ENCODE measurements around the gene TLR4.

TLR4 gene

DNA sequence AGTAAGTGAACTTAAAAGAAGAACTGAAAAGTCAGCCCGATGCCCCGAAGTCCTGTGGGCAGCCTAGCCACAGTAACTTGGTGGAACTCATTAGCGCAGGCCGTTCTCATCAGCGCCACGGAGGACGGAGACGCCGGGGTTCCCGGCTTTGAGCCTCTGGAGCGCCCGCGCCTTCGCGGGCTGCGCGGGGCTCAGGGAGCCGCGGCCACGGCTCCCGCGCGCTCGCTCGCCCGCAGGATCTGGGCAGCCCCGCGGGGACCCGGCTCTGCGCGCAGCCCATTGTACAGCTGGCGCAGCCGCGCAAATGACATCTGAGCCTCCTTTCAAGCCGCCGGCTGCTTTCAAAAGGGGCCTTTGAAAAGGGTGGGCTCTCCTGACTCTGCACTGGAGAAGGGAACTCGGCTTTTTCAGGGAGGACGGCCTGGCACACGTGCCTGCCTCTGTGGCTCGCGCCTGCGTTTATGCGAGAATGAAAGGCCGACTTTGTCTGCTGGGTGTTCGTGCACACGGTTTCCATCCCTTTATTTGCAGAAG is 40.7 kb downstream of the TLR4 start:
- peak; percentile 13 for DNase-seq (ENCODE audit: extremely low spot score)
- ChIA-PET POLR2A (no interaction called here), CTCF (no interaction called here)
- TF ChIP-seq, protein P1, sequence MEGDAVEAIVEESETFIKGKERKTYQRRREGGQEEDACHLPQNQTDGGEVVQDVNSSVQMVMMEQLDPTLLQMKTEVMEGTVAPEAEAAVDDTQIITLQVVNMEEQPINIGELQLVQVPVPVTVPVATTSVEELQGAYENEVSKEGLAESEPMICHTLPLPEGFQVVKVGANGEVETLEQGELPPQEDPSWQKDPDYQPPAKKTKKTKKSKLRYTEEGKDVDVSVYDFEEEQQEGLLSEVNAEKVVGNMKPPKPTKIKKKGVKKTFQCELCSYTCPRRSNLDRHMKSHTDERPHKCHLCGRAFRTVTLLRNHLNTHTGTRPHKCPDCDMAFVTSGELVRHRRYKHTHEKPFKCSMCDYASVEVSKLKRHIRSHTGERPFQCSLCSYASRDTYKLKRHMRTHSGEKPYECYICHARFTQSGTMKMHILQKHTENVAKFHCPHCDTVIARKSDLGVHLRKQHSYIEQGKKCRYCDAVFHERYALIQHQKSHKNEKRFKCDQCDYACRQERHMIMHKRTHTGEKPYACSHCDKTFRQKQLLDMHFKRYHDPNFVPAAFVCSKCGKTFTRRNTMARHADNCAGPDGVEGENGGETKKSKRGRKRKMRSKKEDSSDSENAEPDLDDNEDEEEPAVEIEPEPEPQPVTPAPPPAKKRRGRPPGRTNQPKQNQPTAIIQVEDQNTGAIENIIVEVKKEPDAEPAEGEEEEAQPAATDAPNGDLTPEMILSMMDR (IDR thresholded peaks at IDR 0.05; ENCODE audit: control extremely low read depth, extremely low read depth, low read depth, missing control alignments) = no peak

DNA sequence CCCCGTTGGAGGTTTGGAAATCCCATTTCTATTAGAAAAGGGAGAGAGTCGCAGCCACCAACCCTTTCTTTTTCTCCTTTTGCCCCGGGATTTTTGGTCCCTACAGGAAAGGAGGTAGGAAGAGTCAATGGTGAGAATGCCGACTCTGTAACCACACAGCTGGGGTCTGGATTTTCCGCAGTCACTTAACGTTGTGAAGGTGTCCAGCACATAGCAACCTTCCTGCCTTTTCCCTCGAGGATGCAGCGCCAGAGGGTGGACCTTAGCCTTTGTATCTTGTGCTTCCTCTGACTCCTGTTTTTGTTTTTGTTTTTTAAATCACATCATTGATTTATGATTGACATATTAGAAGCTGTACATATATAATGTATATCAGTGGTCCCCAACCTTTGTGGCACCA is 41.4 kb downstream of the TLR4 start:
- CTCF ChIA-PET = interaction anchor here (1.6 to 1.8 kb wide), 2 partner anchors 10 to 20 kb away, joined by 3 to 4 read pairs; no protein-coding TSS in a partner anchor
- TF ChIP-seq, protein P1 (IDR thresholded peaks at IDR 0.05; ENCODE audit: control extremely low read depth, extremely low read depth, low read depth, missing control alignments) = no peak
- no peak for DNase-seq (ENCODE audit: extremely low spot score)
- POLR2A ChIA-PET = no interaction called here

GRCh38 chr9:117746263-117746662 is 42.1 kb downstream of the TLR4 start:
- CTCF ChIA-PET = interaction anchor here (0.8 to 1.8 kb wide), 3 partner anchors 9 to 24 kb away, joined by 3 to 4 read pairs (median 3); no protein-coding TSS in a partner anchor
- DNase-seq (ENCODE audit: extremely low spot score) = no peak
- POLR2A ChIA-PET = no interaction called here

DNA sequence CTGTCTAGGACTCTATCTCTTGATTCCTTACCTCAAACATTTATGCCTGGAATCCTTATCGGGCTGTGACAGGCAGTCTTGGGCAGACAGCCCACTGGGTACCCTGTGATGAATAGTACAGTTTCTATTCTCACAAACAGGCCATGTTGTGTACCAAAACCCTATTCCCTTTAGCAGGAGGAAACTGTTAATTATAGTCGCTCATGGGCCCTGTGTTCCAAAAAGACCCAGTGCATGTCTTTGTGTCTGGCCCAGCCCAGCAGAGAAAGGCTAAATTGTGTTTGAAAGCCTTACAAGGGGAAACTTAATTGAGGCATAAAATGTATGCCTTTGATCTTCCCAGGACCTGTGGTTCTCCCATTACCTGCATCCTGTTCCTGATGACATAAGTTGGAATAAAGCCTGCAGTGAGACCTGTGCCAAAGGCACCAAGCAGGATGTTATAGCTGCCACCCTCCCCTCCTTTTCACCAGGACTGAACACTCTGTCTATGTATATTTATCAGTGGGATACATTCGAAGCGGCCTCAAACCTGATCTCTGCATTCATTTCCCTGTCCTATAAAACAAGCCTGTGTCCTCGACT is 43.3 kb downstream of the TLR4 start:
- DNase-seq (ENCODE audit: extremely low spot score) = no peak
- ChIA-PET POLR2A (no interaction called here), CTCF (interaction anchor here (1.8 kb wide), 1 partner anchor 8 kb away, joined by 4 read pairs; no protein-coding TSS in a partner anchor)
- TF ChIP-seq, protein P1 (IDR thresholded peaks at IDR 0.05; ENCODE audit: control extremely low read depth, extremely low read depth, low read depth, missing control alignments) = no peak

More at GRCh38 chr9:117746263-117746662, 42.1 kb downstream of the TLR4 start:
- TF ChIP-seq, protein P1 (IDR thresholded peaks at IDR 0.05; ENCODE audit: control extremely low read depth, extremely low read depth, low read depth, missing control alignments) = no peak

GRCh38 chr9:117750401-117750800 is 46.2 kb downstream of the TLR4 start:
- TF ChIP-seq, protein P1 (IDR thresholded peaks at IDR 0.05; ENCODE audit: control extremely low read depth, extremely low read depth, low read depth, missing control alignments) = no peak
- DNase-seq (ENCODE audit: extremely low spot score) = no peak
- ChIA-PET CTCF (interaction anchor here (1.2 kb wide), 1 partner anchor 18 kb away, joined by 4 read pairs; no protein-coding TSS in a partner anchor), POLR2A (no interaction called here)

GRCh38 chr9:117752894-117753293 is 48.7 kb downstream of the TLR4 start:
- TF ChIP-seq, protein P1 (IDR thresholded peaks at IDR 0.05; ENCODE audit: control extremely low read depth, extremely low read depth, low read depth, missing control alignments) = no peak
- DNase-seq (ENCODE audit: extremely low spot score) = no peak
- POLR2A ChIA-PET = no interaction called here
- CTCF ChIA-PET = interaction anchor here (1.1 to 1.9 kb wide), 3 partner anchors 10 to 24 kb away, joined by 3 to 5 read pairs (median 3); no protein-coding TSS in a partner anchor

Measured in GM10248 (cell line).